ENCODE measurements around the gene NINJ2. TPM values are rescaled to one million over a fixed set of nuclear protein-coding genes. Genes with fewer than 3 reads are reported as not detected.

NINJ2 gene
- total and polyA plus RNA-seq, 12 donors, result 1.1 to 9.1 (median 2.0) TPM

GRCh38 chr12:601976-602699 lies 61.1 kb downstream of the NINJ2 start:
- Histone ChIP-seq H3K36me3 (replicated peaks in 1 of 2) (no peaks in the 10 kb centered on the region), H3K4me1 (replicated peaks in 1 of 2) (no peaks in the 10 kb centered on the region), H3K9me3 (replicated peaks in 1 of 3) (peaks cover 0 to 4% (median 0%) of the 10 kb centered on the region in 3 donors), H3K4me3 (no peak overlapping the region), H3K27ac (no peak overlapping the region), H3K27me3 (no peaks in the 10 kb centered on the region)
- intact Hi-C loops (cut with DNase I), result no loop called here
- WGBS, 4 donors, result 72 to 84% (median 79%) methylated on average over 7 of the region's 7 CpGs
- DNase-seq, result no peak
- TF ChIP-seq, protein P1, sequence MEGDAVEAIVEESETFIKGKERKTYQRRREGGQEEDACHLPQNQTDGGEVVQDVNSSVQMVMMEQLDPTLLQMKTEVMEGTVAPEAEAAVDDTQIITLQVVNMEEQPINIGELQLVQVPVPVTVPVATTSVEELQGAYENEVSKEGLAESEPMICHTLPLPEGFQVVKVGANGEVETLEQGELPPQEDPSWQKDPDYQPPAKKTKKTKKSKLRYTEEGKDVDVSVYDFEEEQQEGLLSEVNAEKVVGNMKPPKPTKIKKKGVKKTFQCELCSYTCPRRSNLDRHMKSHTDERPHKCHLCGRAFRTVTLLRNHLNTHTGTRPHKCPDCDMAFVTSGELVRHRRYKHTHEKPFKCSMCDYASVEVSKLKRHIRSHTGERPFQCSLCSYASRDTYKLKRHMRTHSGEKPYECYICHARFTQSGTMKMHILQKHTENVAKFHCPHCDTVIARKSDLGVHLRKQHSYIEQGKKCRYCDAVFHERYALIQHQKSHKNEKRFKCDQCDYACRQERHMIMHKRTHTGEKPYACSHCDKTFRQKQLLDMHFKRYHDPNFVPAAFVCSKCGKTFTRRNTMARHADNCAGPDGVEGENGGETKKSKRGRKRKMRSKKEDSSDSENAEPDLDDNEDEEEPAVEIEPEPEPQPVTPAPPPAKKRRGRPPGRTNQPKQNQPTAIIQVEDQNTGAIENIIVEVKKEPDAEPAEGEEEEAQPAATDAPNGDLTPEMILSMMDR (IDR thresholded peaks at IDR 0.05), result no peak
- no peak for TF ChIP-seq POLR2A (IDR thresholded peaks at IDR 0.05)

- H3K9me3 ChIP-seq (replicated peaks in 1 of 3), result peaks cover 0 to 4% (median 0%) of the 10 kb centered on the region in 3 donors
- H3K27me3 ChIP-seq, result no peaks in the 10 kb centered on the region
- H3K4me3 ChIP-seq, result no peak overlapping the region
- no peak for TF ChIP-seq POLR2A (IDR thresholded peaks at IDR 0.05)
- TF ChIP-seq, protein P1 (IDR thresholded peaks at IDR 0.05), result no peak
- no peak overlapping the region for H3K27ac ChIP-seq
- H3K36me3 ChIP-seq (replicated peaks in 1 of 2), result no peaks in the 10 kb centered on the region
- H3K4me1 ChIP-seq (replicated peaks in 1 of 2), result no peaks in the 10 kb centered on the region
- intact Hi-C loops (cut with DNase I), result no loop called here
- DNase-seq, result no peak
- 79 to 99% (median 96%) methylated on average over 9 to 13 of the region's 13 CpGs for WGBS, 4 donors
Measured at GRCh38 chr12:599756-600155, 63.5 kb downstream of the NINJ2 start.

DNA sequence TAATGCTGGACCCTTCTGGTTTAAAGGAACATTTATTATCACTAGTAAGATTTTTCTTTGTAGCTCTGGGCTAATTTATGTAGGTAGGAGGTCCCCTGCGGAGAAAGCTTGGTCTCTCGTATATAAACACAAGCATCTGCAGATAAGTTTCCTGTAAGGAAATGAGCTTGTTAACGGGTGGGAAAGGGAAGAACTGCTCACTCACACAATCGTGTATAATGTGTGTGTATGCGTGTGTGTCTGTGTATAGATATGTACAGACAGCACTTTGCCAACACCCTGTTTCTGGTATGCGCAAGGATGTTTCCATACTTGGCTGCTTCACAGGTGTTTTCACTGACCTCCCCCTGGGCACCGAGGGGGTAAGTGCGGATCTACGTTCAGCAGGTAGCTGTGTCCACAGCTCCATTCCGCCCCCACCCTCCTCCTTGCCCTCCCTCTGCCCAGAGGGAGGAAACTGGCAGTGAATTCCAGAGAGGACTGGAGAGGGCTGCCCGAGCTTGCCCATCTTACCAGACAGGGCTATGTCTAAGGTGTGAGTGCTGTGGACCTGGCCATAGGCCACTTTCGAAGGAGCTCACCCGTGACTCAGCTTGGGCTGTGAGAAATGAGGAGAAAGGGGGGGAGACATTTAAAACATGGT lies 65.2 kb downstream of the NINJ2 start:
- Histone ChIP-seq H3K4me3 (no peak overlapping the region), H3K4me1 (replicated peaks in 1 of 2) (no peaks in the 10 kb centered on the region), H3K9me3 (replicated peaks in 1 of 3) (peaks cover 0 to 1% (median 0%) of the 10 kb centered on the region in 3 donors), H3K36me3 (replicated peaks in 1 of 2) (no peaks in the 10 kb centered on the region), H3K27ac (no peak overlapping the region), H3K27me3 (no peaks in the 10 kb centered on the region)
- intact Hi-C loops (cut with DNase I), result no loop called here
- DNase-seq, result no peak
- TF ChIP-seq, protein P1 (IDR thresholded peaks at IDR 0.05), result no peak
- no peak for TF ChIP-seq POLR2A (IDR thresholded peaks at IDR 0.05)
- WGBS, 4 donors, result 61 to 71% (median 63%) methylated on average over 12 to 13 of the region's 13 CpGs

DNA sequence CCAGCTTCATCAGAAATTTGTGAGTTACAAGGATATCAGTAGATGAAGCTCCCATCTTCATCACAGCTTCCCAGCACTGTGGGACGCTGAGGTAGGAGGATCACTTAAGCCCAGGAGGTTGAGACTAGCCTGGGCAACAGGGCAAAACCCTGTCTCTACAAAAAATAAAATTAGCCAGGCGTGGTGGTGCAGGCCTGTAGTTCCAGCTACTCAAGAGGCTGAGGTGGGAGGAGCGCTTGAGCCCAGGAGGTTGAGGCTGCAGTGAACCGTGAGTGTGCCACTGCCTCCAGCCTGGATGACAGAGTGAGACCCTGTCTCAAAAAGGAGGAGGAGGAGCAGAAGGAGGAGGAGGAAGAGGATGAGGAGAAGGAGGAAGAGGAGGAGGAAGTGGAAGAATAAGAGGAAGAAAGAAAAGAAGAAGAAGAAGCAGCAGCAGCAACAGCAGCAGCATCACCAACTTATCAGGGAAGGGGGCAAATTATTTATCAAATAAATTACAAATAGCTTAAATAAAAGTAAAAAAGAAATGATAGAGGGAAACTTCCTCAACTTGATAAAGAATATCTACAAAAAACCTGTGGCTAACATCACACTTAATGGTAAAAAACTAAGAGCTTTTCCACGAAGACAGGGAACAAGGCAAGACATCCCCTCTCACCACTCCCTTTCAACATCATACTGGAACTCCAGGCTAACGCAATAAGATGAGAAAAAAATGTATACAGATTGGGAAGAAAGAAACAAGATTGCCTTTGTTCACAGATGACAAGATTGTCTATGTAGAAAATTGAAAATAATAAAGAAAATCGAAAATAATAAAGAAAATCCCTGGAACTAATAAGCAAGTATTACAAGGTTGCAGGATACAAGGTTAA lies 69.6 kb downstream of the NINJ2 start:
- H3K4me3 ChIP-seq, result no peak overlapping the region
- no peak for DNase-seq
- H3K36me3 ChIP-seq (replicated peaks in 1 of 2), result no peaks in the 10 kb centered on the region
- no peak overlapping the region for H3K27ac ChIP-seq
- intact Hi-C loops (cut with DNase I), result no loop called here
- H3K4me1 ChIP-seq (replicated peaks in 1 of 2), result peaks cover 13 to 14% of the 10 kb centered on the region in 2 donors
- no peaks in the 10 kb centered on the region for H3K9me3 ChIP-seq (replicated peaks in 1 of 3)
- no peaks in the 10 kb centered on the region for H3K27me3 ChIP-seq
- WGBS, 4 donors, result 86 to 89% (median 87%) methylated on average over 7 of the region's 7 CpGs
- TF ChIP-seq, protein P1 (IDR thresholded peaks at IDR 0.05), result no peak
- TF ChIP-seq POLR2A (IDR thresholded peaks at IDR 0.05), result no peak
